K562 (cell line): ENCODE data around the gene C19orf44. TPM values are rescaled to one million over a fixed set of nuclear protein-coding genes. Genes with fewer than 3 reads are reported as not detected.
A peak's percentile ranks its signal among the peaks of the same experiment; 100 is the strongest.

ENCODE experiments used
- ATF1 ChIP-seq, 2 experiments: fragments of 450-650 bp in 1 of 2; IDR thresholded peaks; 2 replicates each; pipeline ENCODE4 v1.6.1; 2016; ENCODE audit warnings: missing compliant biosample characterization in 1 of 2, missing genetic modification characterization in 1 of 2
- C11orf30 ChIP-seq: fragments of 450-650 bp; IDR thresholded peaks from 2 replicates; pipeline ENCODE4 v1.6.1; 2016; ENCODE audit warnings: low read depth, mild to moderate bottlenecking
- E4F1 ChIP-seq: fragments of 250-450 bp; sonication (Bioruptor Pico); IDR thresholded peaks from 2 replicates; pipeline ENCODE4 v1.5.0; 2021; ENCODE audit warnings: mild to moderate bottlenecking, borderline replicate concordance
- HLTF ChIP-seq: fragments of 450-650 bp; IDR thresholded peaks from 2 replicates; pipeline ENCODE4 v1.6.1; 2016
- HNRNPL ChIP-seq: fragments of 200-400 bp; formaldehyde crosslinking; IDR thresholded peaks from 2 replicates; pipeline ENCODE4 v1.6.1; 2017; ENCODE audit warnings: low read depth, mild to moderate bottlenecking, low read length
- HNRNPLL ChIP-seq: fragments of 200-400 bp; formaldehyde crosslinking; IDR thresholded peaks from 2 replicates; pipeline ENCODE4 v1.6.1; 2017; ENCODE audit warnings: low read length, low read depth, mild to moderate bottlenecking; ENCODE audit not compliant: poor library complexity, severe bottlenecking
- KAT7 ChIP-seq: sonication (generic); formaldehyde crosslinking; IDR thresholded peaks from 2 replicates; pipeline ENCODE4 v1.8.0; 2022; ENCODE audit warnings: missing genetic modification reagents, mild to moderate bottlenecking, borderline replicate concordance
- LEF1 ChIP-seq: fragments of 450-650 bp; IDR thresholded peaks from 2 replicates; pipeline ENCODE4 v1.6.1; 2016; ENCODE audit warnings: mild to moderate bottlenecking
- NFIC ChIP-seq: fragments of 450-650 bp; IDR thresholded peaks from 2 replicates; pipeline ENCODE4 v1.6.1; 2017; ENCODE audit warnings: mild to moderate bottlenecking, inconsistent platforms
- NFYB ChIP-seq: IDR thresholded peaks from 2 replicates; pipeline ENCODE4 v1.6.1; 2011; ENCODE audit warnings: mild to moderate bottlenecking, moderate library complexity; ENCODE audit not compliant: insufficient read length; ENCODE audit errors: extremely low read depth
- RBM34 ChIP-seq: fragments of 200-400 bp; formaldehyde crosslinking; IDR thresholded peaks from 2 replicates; pipeline ENCODE4 v1.6.1; 2018; ENCODE audit warnings: low read length, borderline replicate concordance; ENCODE audit not compliant: insufficient read depth
- TAF1 ChIP-seq: IDR thresholded peaks from 2 replicates; pipeline ENCODE4 v1.6.1; 2011; ENCODE audit warnings: mild to moderate bottlenecking, low read length, moderate library complexity; ENCODE audit not compliant: insufficient read depth, control insufficient read depth, severe bottlenecking; ENCODE audit errors: extremely low read depth
- ZBTB40 ChIP-seq, 2 experiments: fragments of 450-650 bp in 1 of 2; sonication (generic) in 1 of 2; formaldehyde crosslinking in 1 of 2; IDR thresholded peaks; 2 replicates each; pipeline versions ENCODE4 v1.7.1 to v1.9.0; 2016 to 2022; ENCODE audit warnings: inconsistent platforms in 1 of 2, mild to moderate bottlenecking in 1 of 2, missing genetic modification reagents in 1 of 2
- ZNF143 ChIP-seq: sonication (generic); formaldehyde crosslinking; IDR thresholded peaks from 2 replicates; pipeline ENCODE4 v1.9.0; 2022; ENCODE audit warnings: mild to moderate bottlenecking, missing genetic modification reagents
- ZNF699 ChIP-seq: fragments of 250-450 bp; sonication (Bioruptor Pico); IDR thresholded peaks from 2 replicates; pipeline ENCODE4 v1.8.0; 2021; ENCODE audit warnings: mild to moderate bottlenecking, moderate library complexity; ENCODE audit not compliant: insufficient replicate concordance
- polyA plus RNA-seq, 8 experiments: library from polyadenylated mRNA; depleted of rRNA in 4 of 8; stranded (reverse) in 5 of 8; unstranded in 3 of 8; fragments of >200 nt; fragmentation: Nextera tagmentation in 2 of 8; fragmentation: Illumina TruSeq in 1 of 8; extraction: Ambion mirVana in 2 of 8; extraction: Trizol in 1 of 8; gene quantifications; 2 replicates each; pipeline versions ENCODE4 v1.2.1 to v1.2.3, GENCODE V29; 2011 to 2014; ENCODE audit warnings: inconsistent platforms in 1 of 8, missing spikeins in 1 of 8
- total RNA-seq, 7 experiments: library from RNA; depleted of rRNA in 6 of 7; stranded (reverse); fragments of >200 nt in 6 of 7; fragmentation: Illumina TruSeq in 2 of 7; extraction: Trizol in 2 of 7; gene quantifications; 2 replicates each; pipeline versions ENCODE4 v1.2.1 to v1.2.3, GENCODE V29; 2011 to 2021; ENCODE audit warnings: low replicate concordance in 1 of 7

C19orf44 gene
- total and polyA plus RNA-seq, 9 of the 15 experiments (the other 6 are each of a cell fraction or from before 2014, with no cell fraction given), result 0.41 to 7.7 (median 3.5) TPM

- TF ChIP-seq E4F1, result peak; percentile 99
- peak; percentile 79 for TF ChIP-seq TAF1
- TF ChIP-seq ATF1 (CRISPR knock-in tag; IDR thresholded peaks at IDR 0.05), result no peak
- TF ChIP-seq ATF1 (tag; IDR thresholded peaks at IDR 0.05), result peak; percentile 46; the same call in 1 of the 2 replicates
- TF ChIP-seq LEF1, result no peak
- 0 out of 2 replicates have a peak, but pooled peaks have one; percentile 13 for TF ChIP-seq RBM34
- TF ChIP-seq NFIC, result peak; percentile 31; the same call in 1 of the 2 replicates
- TF ChIP-seq HNRNPLL, result peak; percentile 97
- TF ChIP-seq KAT7 (CRISPR knock-in tag), result peak; percentile 96; the same call in 1 of the 2 replicates
- TF ChIP-seq NFYB, result no peak
- no peak for TF ChIP-seq HLTF
- no peak for TF ChIP-seq ZNF699
- TF ChIP-seq ZBTB40 (IDR thresholded peaks at IDR 0.05), result peak; percentile 96
- TF ChIP-seq ZBTB40 (CRISPR knock-in tag; IDR thresholded peaks at IDR 0.05), result no peak
- no peak for TF ChIP-seq HNRNPL
- TF ChIP-seq C11orf30, result peak; percentile 76
- no peak for TF ChIP-seq ZNF143
Measured at GRCh38 chr19:16542045-16542909, 46.1 kb downstream of the C19orf44 start, which contains the start of gene CHERP (continued).
